MCF 10A (cell line): ENCODE results near the gene ACOXL. TPM values are rescaled to one million over a fixed set of nuclear protein-coding genes. Genes with fewer than 3 reads are reported as not detected.
A peak's percentile ranks its signal among the peaks of the same experiment; 100 is the strongest.

Source experiments
- BruUV-seq: library from RNA; stranded (reverse); fragments of 400-500 nt; replicated peaks from 2 replicates; lab custom pipeline; 2021; lab: Mats Ljungman, UMichigan
- CTCF ChIA-PET: fragments of 300-600 bp; sonication (Branson Sonifier 250); formaldehyde crosslinking; extraction: SDS; loops from one replicate; lab custom pipeline; 2021; ENCODE audit warnings: antibody characterized with exemption, inconsistent platforms; lab: Yijun Ruan, JAX
- POLR2A ChIA-PET: fragments of 300-600, 350-650 bp; sonication (Branson Sonifier 250); formaldehyde crosslinking; extraction: SDS; loops from one replicate; lab custom pipeline; 2020; ENCODE audit warnings: antibody characterized with exemption, inconsistent platforms; lab: Yijun Ruan, JAX
- DNase-seq: peaks from one replicate; pipeline ENCODE4 v3.0.0-alpha.2; 2018; ENCODE audit not compliant: unreplicated experiment
- H3K27ac Mint-ChIP-seq: one replicate; pipeline ENCODE4 v1.8.0; 2022; ENCODE audit warnings: mild to moderate bottlenecking, low read depth, mixed read lengths; ENCODE audit not compliant: unreplicated experiment
- H3K27me3 Mint-ChIP-seq: one replicate; pipeline ENCODE4 v1.8.0; 2022; ENCODE audit warnings: mixed read lengths; ENCODE audit not compliant: insufficient read depth, unreplicated experiment
- H3K36me3 Mint-ChIP-seq: one replicate; pipeline ENCODE4 v1.8.0; 2022; ENCODE audit warnings: mild to moderate bottlenecking, moderate library complexity, mixed read lengths; ENCODE audit not compliant: insufficient read depth, unreplicated experiment
- H3K4me1 Mint-ChIP-seq: one replicate; pipeline ENCODE4 v1.8.0; 2022; ENCODE audit warnings: mixed read lengths; ENCODE audit not compliant: insufficient read depth, unreplicated experiment
- H3K4me3 Mint-ChIP-seq: one replicate; pipeline ENCODE4 v1.8.0; 2022; ENCODE audit warnings: mild to moderate bottlenecking, moderate library complexity, mixed read lengths; ENCODE audit not compliant: unreplicated experiment
- H3K9me3 Mint-ChIP-seq: one replicate; pipeline ENCODE4 v1.8.0; 2022; ENCODE audit warnings: mixed read lengths; ENCODE audit not compliant: unreplicated experiment
- CTCF ChIP-seq: fragments of 200-600 bp; IDR thresholded peaks from one replicate; pipeline ENCODE4 v1.8.0; 2022; ENCODE audit warnings: antibody characterized with exemption, mild to moderate bottlenecking; ENCODE audit not compliant: unreplicated experiment
- intact Hi-C: fragments of 100-400 bp; cut with micrococcal nuclease; formaldehyde crosslinking; loops from 2 replicates; pipeline ENCODE4 v1.14.1; 2022
- total RNA-seq: library from RNA; stranded (reverse); gene quantifications from 2 replicates; pipeline ENCODE4 v1.2.3, GENCODE V29; 2022

Gene ACOXL
- total RNA-seq, 1 experiment from 2014 or later = not detected

GRCh38 chr2:110864176-110864575, 131.8 kb downstream of the ACOXL start:
- Mint-ChIP-seq H3K4me3 (no peak overlapping the region), H3K9me3 (no peaks in the 10 kb centered on the region), H3K4me1 (peaks cover under 1% of the 10 kb centered on the region), H3K36me3 (no peaks in the 10 kb centered on the region), H3K27ac (no peak overlapping the region), H3K27me3 (peaks cover 90% of the 10 kb centered on the region)
- no TSS peak for BruUV-seq
- ChIA-PET POLR2A (no interaction called here), CTCF (no interaction called here)
- no peak for TF ChIP-seq CTCF
- intact Hi-C loops = no loop called here
- DNase-seq = no peak

- Mint-ChIP-seq H3K36me3 (no peaks in the 10 kb centered on the region), H3K27ac (no peak overlapping the region), H3K9me3 (no peaks in the 10 kb centered on the region), H3K4me3 (no peak overlapping the region), H3K4me1 (peaks cover 6% of the 10 kb centered on the region), H3K27me3 (peaks cover 85% of the 10 kb centered on the region)
- ChIA-PET CTCF (no interaction called here), POLR2A (no interaction called here)
- no TSS peak for BruUV-seq
- intact Hi-C loops = no loop called here
- no peak for TF ChIP-seq CTCF
- no peak for DNase-seq
Measured at GRCh38 chr2:110864731-110865130, 132.4 kb downstream of the ACOXL start.

GRCh38 chr2:110865188-110865587, 132.8 kb downstream of the ACOXL start:
- BruUV-seq = no TSS peak
- intact Hi-C loops = no loop called here
- peak; percentile 24 for DNase-seq
- no peak overlapping the region for H3K4me3 Mint-ChIP-seq
- H3K27ac Mint-ChIP-seq = no peak overlapping the region
- H3K9me3 Mint-ChIP-seq = no peaks in the 10 kb centered on the region
- H3K4me1 Mint-ChIP-seq = peaks cover 9% of the 10 kb centered on the region
- peaks cover 80% of the 10 kb centered on the region for H3K27me3 Mint-ChIP-seq
- ChIA-PET POLR2A (interaction anchor here (0.6 kb wide), 1 partner anchor 44 kb away, joined by 3 read pairs; no protein-coding TSS in a partner anchor), CTCF (no interaction called here)
- TF ChIP-seq CTCF = no peak
- no peaks in the 10 kb centered on the region for H3K36me3 Mint-ChIP-seq

- intact Hi-C loops = no loop called here
- Mint-ChIP-seq H3K36me3 (no peaks in the 10 kb centered on the region), H3K9me3 (no peaks in the 10 kb centered on the region), H3K4me1 (peaks cover 9% of the 10 kb centered on the region), H3K4me3 (no peak overlapping the region), H3K27me3 (peaks cover 72% of the 10 kb centered on the region), H3K27ac (no peak overlapping the region)
- DNase-seq = no peak
- TF ChIP-seq CTCF = no peak
- ChIA-PET CTCF (interaction anchor here (1.1 kb wide), 1 partner anchor 13 kb away, joined by 4 read pairs; no protein-coding TSS in a partner anchor), POLR2A (interaction anchor here (0.6 kb wide), 1 partner anchor 43 kb away, joined by 3 read pairs; no protein-coding TSS in a partner anchor)
- no TSS peak for BruUV-seq
Measured at GRCh38 chr2:110866045-110866444, 133.7 kb downstream of the ACOXL start.
